GM19324 (cell line): Measurements from ENCODE around the gene SCN2B.

Experiments
- ATAC-seq: cut with Tn5 transposase; IDR thresholded peaks from one replicate; pipeline ENCODE4 v1.9.1; 2021; ENCODE audit warnings: mild to moderate bottlenecking, moderate library complexity; ENCODE audit not compliant: unreplicated experiment, low FRiP score

SCN2B gene

GRCh38 chr11:118155776-118156530 lies 20.5 kb downstream of the SCN2B start:
- ATAC-seq, result no peak

GRCh38 chr11:118154641-118155040 lies 21.8 kb downstream of the SCN2B start:
- no peak for ATAC-seq

- ATAC-seq, result no peak
Measured at GRCh38 chr11:118153976-118154375, 22.5 kb downstream of the SCN2B start.

GRCh38 chr11:118153516-118153915 lies 22.9 kb downstream of the SCN2B start:
- no peak for ATAC-seq

GRCh38 chr11:118152552-118153471 lies 23.6 kb downstream of the SCN2B start, which contains the start of gene SCN4B:
Gene SCN4B (minus strand): TSS chr11:118152823. CDS start chr11:118152673, 150 bp downstream.
- ATAC-seq, result no peak

- ATAC-seq, result no peak
Measured at GRCh38 chr11:118152020-118152551, 24.4 kb downstream of the SCN2B start.

GRCh38 chr11:118151431-118151830 lies 25.0 kb downstream of the SCN2B start:
- no peak for ATAC-seq

GRCh38 chr11:118149493-118149892 lies 26.9 kb downstream of the SCN2B start:
- ATAC-seq, result no peak

GRCh38 chr11:118148856-118149255 lies 27.6 kb downstream of the SCN2B start:
- no peak for ATAC-seq

GRCh38 chr11:118148240-118148639 lies 28.2 kb downstream of the SCN2B start:
- ATAC-seq, result no peak

- ATAC-seq, result no peak
Measured at GRCh38 chr11:118147502-118147901, 28.9 kb downstream of the SCN2B start.

GRCh38 chr11:118146554-118146953 lies 29.9 kb downstream of the SCN2B start:
- no peak for ATAC-seq

- peak; percentile 77 for ATAC-seq
Measured at GRCh38 chr11:118145285-118146227, 30.9 kb downstream of the SCN2B start.

GRCh38 chr11:118144301-118145268 lies 31.9 kb downstream of the SCN2B start:
- ATAC-seq, result no peak

- no peak for ATAC-seq
Measured at GRCh38 chr11:118143661-118144185, 32.7 kb downstream of the SCN2B start.

GRCh38 chr11:118142809-118143208 lies 33.6 kb downstream of the SCN2B start:
- ATAC-seq, result no peak

GRCh38 chr11:118142081-118142480 lies 34.4 kb downstream of the SCN2B start:
- no peak for ATAC-seq

GRCh38 chr11:118139578-118139977 lies 36.9 kb downstream of the SCN2B start:
- no peak for ATAC-seq
